Stimulated activated CD4-positive, alpha-beta T cell treated with anti-CD3 and anti-CD28 coated beads, Interleukin-15, amount 100 ng/mL, for 24 hours (primary cell): ENCODE measurements around the gene STAP2.
"Not testable (repeated sequence)": the region's sequence is repeated elsewhere in the genome, so short reads cannot be mapped to it uniquely, and the experiment has no call there.

Source experiments
- DNase-seq: peaks from one replicate; pipeline ENCODE4 v3.0.0-alpha.2; 2020

Gene STAP2

GRCh38 chr19:4295972-4296771, 42.5 kb downstream of the STAP2 start:
- no peak for DNase-seq

- DNase-seq, result no peak
Measured at GRCh38 chr19:4294389-4294788, 44.2 kb downstream of the STAP2 start.

GRCh38 chr19:4292515-4292914, 46.1 kb downstream of the STAP2 start:
- no peak for DNase-seq

GRCh38 chr19:4291184-4291732, 47.4 kb downstream of the STAP2 start:
- DNase-seq, result no peak

- DNase-seq, result no peak
Measured at GRCh38 chr19:4288091-4288777, 50.4 kb downstream of the STAP2 start.

GRCh38 chr19:4286141-4286540, 52.5 kb downstream of the STAP2 start:
- not testable (repeated sequence) for DNase-seq

GRCh38 chr19:4284974-4285373, 53.7 kb downstream of the STAP2 start:
- no peak for DNase-seq

GRCh38 chr19:4284176-4284958, 54.3 kb downstream of the STAP2 start:
- peak; percentile 41 for DNase-seq

GRCh38 chr19:4279530-4280422, 58.9 kb downstream of the STAP2 start:
- DNase-seq, result no peak

- no peak for DNase-seq
Measured at GRCh38 chr19:4279267-4279529, 59.4 kb downstream of the STAP2 start.

- no peak for DNase-seq
Measured at GRCh38 chr19:4278419-4279266, 60.0 kb downstream of the STAP2 start, which contains the start of gene SHD. Gene SHD (plus strand): TSS chr19:4279266. CDS start chr19:4280064, 798 bp downstream.

GRCh38 chr19:4278010-4278409, 60.6 kb downstream of the STAP2 start:
- no peak for DNase-seq

- no peak for DNase-seq
Measured at GRCh38 chr19:4277191-4277696, 61.4 kb downstream of the STAP2 start.

- not testable (repeated sequence) for DNase-seq
Measured at GRCh38 chr19:4274321-4274686, 64.3 kb downstream of the STAP2 start.
